Measurements from ENCODE around the gene WDR35.

WDR35 gene

GRCh38 chr2:19989667-19990415 is at the start of gene WDR35:
Gene WDR35 (minus strand): TSS chr2:19990105. CDS start chr2:19990015, 90 bp downstream.
- DNase-seq (ENCODE audit: low read depth) = peak; percentile 86

- DNase-seq (ENCODE audit: low read depth) = no peak
Measured at GRCh38 chr2:20037660-20038059, 47.8 kb upstream of the WDR35 start.

GRCh38 chr2:20035955-20036666 is 46.2 kb upstream of the WDR35 start:
- DNase-seq (ENCODE audit: low read depth) = no peak

- no peak for DNase-seq (ENCODE audit: low read depth)
Measured at GRCh38 chr2:20034821-20035220, 44.9 kb upstream of the WDR35 start.

- no peak for DNase-seq (ENCODE audit: low read depth)
Measured at GRCh38 chr2:20034218-20034617, 44.3 kb upstream of the WDR35 start.

- no peak for DNase-seq (ENCODE audit: low read depth)
Measured at GRCh38 chr2:20033322-20033721, 43.4 kb upstream of the WDR35 start.

GRCh38 chr2:20030224-20030623 is 40.3 kb upstream of the WDR35 start:
- DNase-seq (ENCODE audit: low read depth) = no peak

GRCh38 chr2:20027705-20028434 is 38.0 kb upstream of the WDR35 start:
- DNase-seq (ENCODE audit: low read depth) = no peak

- DNase-seq (ENCODE audit: low read depth) = no peak
Measured at GRCh38 chr2:20027260-20027677, 37.4 kb upstream of the WDR35 start.

GRCh38 chr2:20025065-20025786 is 35.3 kb upstream of the WDR35 start:
- DNase-seq (ENCODE audit: low read depth) = no peak

GRCh38 chr2:20023688-20024087 is 33.8 kb upstream of the WDR35 start:
- no peak for DNase-seq (ENCODE audit: low read depth)

GRCh38 chr2:20021405-20022009 is 31.6 kb upstream of the WDR35 start:
- no peak for DNase-seq (ENCODE audit: low read depth)

- DNase-seq (ENCODE audit: low read depth) = no peak
Measured at GRCh38 chr2:20019747-20020146, 29.8 kb upstream of the WDR35 start.

GRCh38 chr2:20018601-20019152 is 28.8 kb upstream of the WDR35 start:
- DNase-seq (ENCODE audit: low read depth) = no peak

GRCh38 chr2:20016346-20016745 is 26.4 kb upstream of the WDR35 start:
- DNase-seq (ENCODE audit: low read depth) = no peak

- no peak for DNase-seq (ENCODE audit: low read depth)
Measured at GRCh38 chr2:20015482-20016083, 25.7 kb upstream of the WDR35 start.

GRCh38 chr2:20013126-20013849 is 23.4 kb upstream of the WDR35 start:
- DNase-seq (ENCODE audit: low read depth) = no peak

GRCh38 chr2:20012282-20013125 is 22.6 kb upstream of the WDR35 start, which contains the start of gene MATN3:
Gene MATN3 (minus strand): TSS chr2:20012668. CDS start chr2:20012631, 37 bp downstream.
- no peak for DNase-seq (ENCODE audit: low read depth)

GRCh38 chr2:20012032-20012281 is 22.1 kb upstream of the WDR35 start:
- no peak for DNase-seq (ENCODE audit: low read depth)

Measured in stimulated activated CD4-positive, alpha-beta T cell treated with anti-CD3 and anti-CD28 coated beads, Interleukin-2, amount 100 ng/mL, for 4 hours (primary cell).